ENCODE data around the gene ARMC8.

DNA sequence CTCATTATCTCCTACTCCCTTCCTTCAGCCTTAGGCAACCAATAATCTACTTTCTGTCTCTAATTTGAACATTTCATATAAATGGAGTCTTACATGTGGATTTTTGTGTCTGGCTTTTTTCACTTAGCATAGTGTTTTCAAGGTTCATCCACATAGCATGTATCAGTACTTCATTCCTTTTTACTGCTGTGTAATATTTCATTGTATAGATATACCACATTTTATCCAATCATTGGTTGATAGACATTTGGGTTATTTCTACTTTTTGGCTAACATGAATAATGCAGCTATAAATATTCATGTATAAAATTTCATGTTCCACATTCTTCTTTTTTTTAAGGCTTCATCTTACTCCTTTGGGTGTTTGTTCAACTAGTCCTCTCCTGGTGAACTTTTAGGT, 32.6 kb upstream of the ARMC8 start:
- TF ChIP-seq, protein P1, sequence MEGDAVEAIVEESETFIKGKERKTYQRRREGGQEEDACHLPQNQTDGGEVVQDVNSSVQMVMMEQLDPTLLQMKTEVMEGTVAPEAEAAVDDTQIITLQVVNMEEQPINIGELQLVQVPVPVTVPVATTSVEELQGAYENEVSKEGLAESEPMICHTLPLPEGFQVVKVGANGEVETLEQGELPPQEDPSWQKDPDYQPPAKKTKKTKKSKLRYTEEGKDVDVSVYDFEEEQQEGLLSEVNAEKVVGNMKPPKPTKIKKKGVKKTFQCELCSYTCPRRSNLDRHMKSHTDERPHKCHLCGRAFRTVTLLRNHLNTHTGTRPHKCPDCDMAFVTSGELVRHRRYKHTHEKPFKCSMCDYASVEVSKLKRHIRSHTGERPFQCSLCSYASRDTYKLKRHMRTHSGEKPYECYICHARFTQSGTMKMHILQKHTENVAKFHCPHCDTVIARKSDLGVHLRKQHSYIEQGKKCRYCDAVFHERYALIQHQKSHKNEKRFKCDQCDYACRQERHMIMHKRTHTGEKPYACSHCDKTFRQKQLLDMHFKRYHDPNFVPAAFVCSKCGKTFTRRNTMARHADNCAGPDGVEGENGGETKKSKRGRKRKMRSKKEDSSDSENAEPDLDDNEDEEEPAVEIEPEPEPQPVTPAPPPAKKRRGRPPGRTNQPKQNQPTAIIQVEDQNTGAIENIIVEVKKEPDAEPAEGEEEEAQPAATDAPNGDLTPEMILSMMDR (conservative IDR thresholded peaks at IDR 0.05; ENCODE audit: low read length), result no peak
- no peak for TF ChIP-seq EZH2phosphoT487 (IDR thresholded peaks at IDR 0.05; ENCODE audit: borderline replicate concordance, low read depth, low read length)
